GM12878 (cell line): ENCODE measurements around the gene GM2A. TPM values are rescaled to one million over a fixed set of nuclear protein-coding genes. Genes with fewer than 3 reads are reported as not detected.

Source experiments
- BACH1 ChIP-seq: fragments of 450-650 bp; IDR thresholded peaks from 2 replicates; pipeline ENCODE4 v1.6.1; 2017; ENCODE audit warnings: mild to moderate bottlenecking, borderline replicate concordance
- EGR1 ChIP-seq, 2 experiments: IDR thresholded peaks; 1 replicate in 1 of 2; 2 replicates in 1 of 2; pipeline ENCODE4 v1.6.1; 2011 to 2012; ENCODE audit warnings: low read depth in 2 of 2, low read length in 2 of 2, borderline replicate concordance in 1 of 2, mild to moderate bottlenecking in 1 of 2, moderate library complexity in 1 of 2
- HDAC2 ChIP-seq: fragments of 200-600 bp; sonication (generic); IDR thresholded peaks from 2 replicates; pipeline ENCODE4 v1.6.1; 2017
- HSF1 ChIP-seq: fragments of 150-350 bp; IDR thresholded peaks from 2 replicates; pipeline ENCODE4 v1.6.1; 2014; ENCODE audit warnings: mild to moderate bottlenecking, low read depth, low read length
- IKZF1 ChIP-seq: fragments of 450-650 bp; conservative IDR thresholded peaks from 2 replicates; pipeline ENCODE4 v1.6.1; 2017; ENCODE audit warnings: antibody characterized with exemption, mild to moderate bottlenecking
- MLLT1 ChIP-seq: fragments of 450-650 bp; IDR thresholded peaks from 2 replicates; pipeline ENCODE4 v1.6.1; 2016; ENCODE audit warnings: mild to moderate bottlenecking
- NBN ChIP-seq: fragments of 450-650 bp; IDR thresholded peaks from 2 replicates; pipeline ENCODE4 v1.6.1; 2016
- NFXL1 ChIP-seq: fragments of 450-650 bp; IDR thresholded peaks from 2 replicates; pipeline ENCODE4 v1.6.1; 2017; ENCODE audit warnings: antibody characterized with exemption, mild to moderate bottlenecking, borderline replicate concordance
- NFYB ChIP-seq: IDR thresholded peaks from 2 replicates; pipeline ENCODE4 v1.6.1; 2011; ENCODE audit warnings: low read depth, mild to moderate bottlenecking, low read length, improper control_type of control experiment, moderate library complexity; ENCODE audit not compliant: insufficient read depth
- NKRF ChIP-seq: fragments of 450-650 bp; conservative IDR thresholded peaks from 2 replicates; pipeline ENCODE4 v1.6.1; 2017; ENCODE audit warnings: mild to moderate bottlenecking, moderate library complexity
- RAD21 ChIP-seq: IDR thresholded peaks from 2 replicates; pipeline ENCODE4 v1.6.1; 2011; ENCODE audit warnings: mild to moderate bottlenecking, low read depth, low read length, moderate library complexity; ENCODE audit not compliant: insufficient read depth
- RELA ChIP-seq: fragments of 450-650 bp; IDR thresholded peaks from 2 replicates; pipeline ENCODE4 v1.8.0; 2014; ENCODE audit warnings: borderline replicate concordance; ENCODE audit not compliant: partially characterized antibody
- RELB ChIP-seq: fragments of 450-650 bp; IDR thresholded peaks from 2 replicates; pipeline ENCODE4 v1.6.1; 2017; ENCODE audit warnings: low read depth, mild to moderate bottlenecking, moderate library complexity
- SMARCA5 ChIP-seq: fragments of 450-650 bp; IDR thresholded peaks from 2 replicates; pipeline ENCODE4 v1.6.1; 2017; ENCODE audit warnings: mild to moderate bottlenecking
- ZBTB11 ChIP-seq: fragments of 450-650 bp; formaldehyde crosslinking; IDR thresholded peaks from 2 replicates; pipeline ENCODE4 v1.5.0; 2022; ENCODE audit warnings: mild to moderate bottlenecking, missing genetic modification characterization
- ZNF384 ChIP-seq: IDR thresholded peaks from 2 replicates; pipeline ENCODE4 v1.6.1; 2012; ENCODE audit warnings: low read depth, mild to moderate bottlenecking, low read length, improper control_type of control experiment, borderline replicate concordance
- polyA plus RNA-seq, 11 experiments: library from polyadenylated mRNA; depleted of rRNA in 4 of 11; unstranded in 6 of 11; stranded (reverse) in 5 of 11; fragments of >200 nt; fragmentation: Nextera tagmentation in 4 of 11; fragmentation: Illumina TruSeq in 1 of 11; extraction: Ambion mirVana in 4 of 11; extraction: Trizol in 1 of 11; gene quantifications; 1 replicate in 1 of 11; 2 replicates in 10 of 11; pipeline versions ENCODE4 v1.2.1 to v1.2.3, GENCODE V29; 2011 to 2016; ENCODE audit warnings: inconsistent platforms in 2 of 11, missing spikeins in 2 of 11, low read depth in 1 of 11
- total RNA-seq, 4 experiments: library from RNA; depleted of rRNA in 3 of 4; stranded (reverse); fragments of >200 nt in 3 of 4; fragmentation: Illumina TruSeq in 1 of 4; extraction: Trizol in 1 of 4; gene quantifications; 2 replicates each; pipeline versions ENCODE4 v1.2.1 to v1.2.3, GENCODE V29; 2013 to 2021

The GM2A gene
- total and polyA plus RNA-seq, 10 of the 15 experiments (the other 5 are each of a cell fraction or from before 2014, with no cell fraction given): 33.6 to 106 (median 68.2) TPM

GRCh38 chr5:151219789-151220188, 33.2 kb upstream of the GM2A start (continued):
- TF ChIP-seq HSF1 (no peak), NFYB (no peak), ZNF384 (no peak), NBN (no peak), SMARCA5 (peak; percentile 20; the same call in 1 of the 2 replicates), IKZF1 (no peak), RAD21 (0 out of 2 replicates have a peak, but pooled peaks have one; percentile 15), NKRF (no peak), EGR1 (IDR thresholded peaks at IDR 0.05; ENCODE audit: borderline replicate concordance in 1 of 2, low read depth in 2 of 2, low read length in 2 of 2) (0 out of 3 replicates have a peak, but pooled peaks of 1 of the 2 experiments have one; percentile 13), RELB (no peak), ZBTB11 (CRISPR knock-in tag) (no peak), MLLT1 (no peak), RELA (no peak), NFXL1 (no peak), HDAC2 (no peak), BACH1 (no peak)
